ENCODE results near the gene TFAP2E. TPM values are rescaled to one million over a fixed set of nuclear protein-coding genes. Genes with fewer than 3 reads are reported as not detected.

The TFAP2E gene
- total and polyA plus RNA-seq, 8 donors = 0.37 to 44.3 (median 1.8) TPM; not detected in 3

GRCh38 chr1:35572296-35572695 lies 818 bp upstream of the TFAP2E start:
- H3K4me1 ChIP-seq = peaks cover 17 to 42% (median 32%) of the 10 kb centered on the region in 4 donors
- H3K27me3 ChIP-seq = peaks cover 0 to 82% (median 35%) of the 10 kb centered on the region in 3 donors
- no peak for DNase-seq
- 82 to 100% (median 90%) methylated on average over 2 of the region's 2 CpGs for WGBS, 5 donors
- H3K36me3 ChIP-seq = peaks cover 0 to under 1% (median under 1%) of the 10 kb centered on the region in 4 donors
- no peak overlapping the region for H3K27ac ChIP-seq
- TF ChIP-seq POLR2A (IDR thresholded peaks at IDR 0.05) (no peak), CTCF (IDR thresholded peaks at IDR 0.05) (no peak), EP300 (IDR thresholded peaks at IDR 0.05) (no peak), POLR2AphosphoS5 (IDR thresholded peaks at IDR 0.05) (no peak)
- intact Hi-C loops (cut with DNase I; ENCODE audit: low total_unique reads) = loop anchor here (5.0 to 10.0 kb wide), 2 partner anchors 155 to 203 kb away; no protein-coding TSS in a partner anchor
- no peaks in the 10 kb centered on the region for H3K9me3 ChIP-seq
- H3K4me3 ChIP-seq = no peak overlapping the region

DNA sequence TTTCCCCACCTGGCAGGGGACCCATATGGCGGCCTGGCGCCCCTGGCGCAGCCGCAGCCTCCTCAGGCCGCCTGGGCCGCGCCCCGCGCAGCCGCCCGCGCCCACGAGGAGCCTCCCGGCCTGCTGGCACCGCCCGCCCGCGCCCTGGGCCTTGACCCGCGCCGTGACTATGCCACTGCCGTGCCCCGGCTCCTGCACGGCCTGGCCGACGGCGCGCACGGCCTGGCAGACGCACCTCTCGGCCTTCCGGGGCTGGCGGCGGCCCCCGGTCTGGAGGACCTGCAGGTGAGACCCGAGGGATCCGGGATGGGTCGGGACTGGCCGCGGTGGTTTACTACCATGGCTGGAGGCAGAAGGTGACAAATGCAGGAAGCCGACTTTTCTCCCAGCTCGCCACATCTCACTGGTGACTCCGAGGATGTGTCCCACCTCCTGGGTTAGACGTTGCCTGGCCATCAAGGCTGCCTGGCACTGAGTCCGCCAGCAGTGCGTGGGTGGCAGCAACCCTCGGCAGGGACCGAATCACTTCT lies 1.1 kb downstream of the TFAP2E start:
- no peak for DNase-seq
- intact Hi-C loops (cut with DNase I; ENCODE audit: low total_unique reads) = loop anchor here (5.0 to 10.0 kb wide), 2 partner anchors 153 to 201 kb away; no protein-coding TSS in a partner anchor

DNA sequence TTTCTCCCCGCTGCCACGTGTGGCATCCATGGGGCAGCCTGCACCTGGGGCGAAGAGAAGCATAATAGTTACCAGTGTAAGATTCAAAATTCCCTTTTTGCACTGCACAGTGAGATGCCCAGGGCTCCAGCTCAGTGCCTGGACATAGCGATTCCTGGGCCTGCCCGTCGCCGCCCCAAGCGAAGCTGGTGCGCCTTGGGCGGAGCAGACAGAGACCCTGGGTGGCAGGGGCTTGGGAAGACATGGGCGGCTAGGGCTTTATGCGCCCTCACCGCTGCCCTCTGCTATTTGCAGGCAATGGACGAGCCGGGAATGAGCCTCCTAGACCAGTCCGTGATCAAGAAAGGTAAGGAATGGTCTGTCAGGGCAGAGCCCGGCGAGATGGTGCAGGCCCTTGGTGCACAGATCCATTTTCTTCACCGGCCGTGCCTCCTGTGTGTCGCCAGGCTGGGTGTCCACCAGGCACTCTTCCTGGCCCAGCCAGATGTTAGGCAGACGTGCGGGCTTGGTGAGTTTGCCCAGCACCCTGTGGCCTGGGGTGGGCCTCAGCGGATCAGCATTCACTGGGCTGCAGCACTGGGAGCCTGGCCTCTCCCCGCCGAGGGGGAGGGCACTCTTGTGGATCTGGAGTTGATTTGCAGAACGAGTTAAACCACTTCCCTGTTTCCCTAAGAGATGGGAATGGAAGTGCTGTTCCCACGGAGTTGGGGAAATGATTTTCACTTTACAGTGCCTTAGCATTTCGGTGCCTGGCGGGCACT lies 1.7 kb downstream of the TFAP2E start:
- no peak for TF ChIP-seq CTCF (IDR thresholded peaks at IDR 0.05)
- no peak for TF ChIP-seq EP300 (IDR thresholded peaks at IDR 0.05)
- TF ChIP-seq POLR2AphosphoS5 (IDR thresholded peaks at IDR 0.05) = no peak
- no peak for TF ChIP-seq POLR2A (IDR thresholded peaks at IDR 0.05)
- no peaks in the 10 kb centered on the region for H3K36me3 ChIP-seq
- no peak overlapping the region for H3K27ac ChIP-seq
- H3K4me3 ChIP-seq = no peak overlapping the region
- 65 to 82% (median 66%) methylated on average over 18 to 30 of the region's 30 CpGs for WGBS, 5 donors
- H3K9me3 ChIP-seq = no peaks in the 10 kb centered on the region
- DNase-seq = peak in 1 of 2 donors; percentile 80
- intact Hi-C loops (cut with DNase I; ENCODE audit: low total_unique reads) = loop anchor here (5.0 to 10.0 kb wide), 2 partner anchors 152 to 200 kb away; no protein-coding TSS in a partner anchor
- peaks cover 0 to 87% (median 37%) of the 10 kb centered on the region in 3 donors for H3K27me3 ChIP-seq
- peaks cover 28 to 55% (median 44%) of the 10 kb centered on the region in 4 donors for H3K4me1 ChIP-seq

More for the DNA sequence above, 1.1 kb downstream of the TFAP2E start:
- peaks cover 28 to 55% (median 44%) of the 10 kb centered on the region in 4 donors for H3K4me1 ChIP-seq
- TF ChIP-seq POLR2AphosphoS5 (IDR thresholded peaks at IDR 0.05) (no peak), EP300 (IDR thresholded peaks at IDR 0.05) (no peak), POLR2A (IDR thresholded peaks at IDR 0.05) (no peak), CTCF (IDR thresholded peaks at IDR 0.05) (no peak)
- no peaks in the 10 kb centered on the region for H3K9me3 ChIP-seq
- no peak overlapping the region for H3K27ac ChIP-seq
- H3K27me3 ChIP-seq = peaks cover 0 to 94% (median 37%) of the 10 kb centered on the region in 3 donors
- WGBS, 5 donors = 43 to 74% (median 59%) methylated on average over 11 to 48 of the region's 48 CpGs
- no peaks in the 10 kb centered on the region for H3K36me3 ChIP-seq
- H3K4me3 ChIP-seq = peak overlapping the region; percentile 48 to 63 (median 50)

GRCh38 chr1:35575416-35575958 lies 2.4 kb downstream of the TFAP2E start:
- Histone ChIP-seq H3K4me3 (no peak overlapping the region), H3K36me3 (no peaks in the 10 kb centered on the region), H3K9me3 (no peaks in the 10 kb centered on the region), H3K4me1 (peaks cover 28 to 55% (median 44%) of the 10 kb centered on the region in 4 donors), H3K27me3 (peaks cover 0 to 82% (median 37%) of the 10 kb centered on the region in 3 donors), H3K27ac (no peak overlapping the region)
- intact Hi-C loops (cut with DNase I; ENCODE audit: low total_unique reads) = loop anchor here (10.0 kb wide), 1 partner anchor 199 kb away; no protein-coding TSS in a partner anchor
- WGBS, 5 donors = 74 to 90% (median 85%) methylated on average over 5 of the region's 5 CpGs
- TF ChIP-seq POLR2A (IDR thresholded peaks at IDR 0.05) (no peak), CTCF (IDR thresholded peaks at IDR 0.05) (no peak), EP300 (IDR thresholded peaks at IDR 0.05) (no peak), POLR2AphosphoS5 (IDR thresholded peaks at IDR 0.05) (no peak)
- no peak for DNase-seq

All from stomach (tissue), 9 donors.